H54 (cell line): ENCODE results near the gene NT5C2.
A peak's percentile ranks its signal among the peaks of the same experiment; 100 is the strongest.

ENCODE experiments used
- DNase-seq: peaks from one replicate; pipeline ENCODE4 v3.0.0; 2011; ENCODE audit warnings: low spot score, mixed read lengths; ENCODE audit not compliant: insufficient read length
- FAIRE-seq: peaks from 3 replicates; lab custom pipeline; 2011; peaks lifted over from hg19 to GRCh38; lab: Jason Lieb, UNC
- POLR2A ChIP-seq: IDR thresholded peaks from 2 replicates; pipeline ENCODE4 v1.6.1; 2011; ENCODE audit warnings: low read depth, mild to moderate bottlenecking, low read length

Gene NT5C2

GRCh38 chr10:103047381-103047780 lies 145.7 kb downstream of the NT5C2 start:
- DNase-seq (no peak), FAIRE-seq (no peak)
- no peak for TF ChIP-seq POLR2A

GRCh38 chr10:103045961-103046360 lies 147.1 kb downstream of the NT5C2 start:
- FAIRE-seq (no peak), DNase-seq (no peak)
- no peak for TF ChIP-seq POLR2A

- DNase-seq (no peak), FAIRE-seq (no peak)
- no peak for TF ChIP-seq POLR2A
Observed at GRCh38 chr10:103044942-103045489, 148.1 kb downstream of the NT5C2 start.

GRCh38 chr10:103042908-103043307 lies 150.2 kb downstream of the NT5C2 start:
- FAIRE-seq (no peak), DNase-seq (no peak)
- no peak for TF ChIP-seq POLR2A

GRCh38 chr10:103042129-103042528 lies 150.9 kb downstream of the NT5C2 start:
- no peak for TF ChIP-seq POLR2A
- FAIRE-seq: no peak
- no peak for DNase-seq

- FAIRE-seq (no peak), DNase-seq (no peak)
- no peak for TF ChIP-seq POLR2A
Observed at GRCh38 chr10:103041391-103041790, 151.7 kb downstream of the NT5C2 start.

- DNase-seq: peak; percentile 25
- TF ChIP-seq POLR2A: no peak
- FAIRE-seq: no peak
Observed at GRCh38 chr10:103040418-103040817, 152.7 kb downstream of the NT5C2 start.

GRCh38 chr10:103038570-103038969 lies 154.5 kb downstream of the NT5C2 start:
- no peak for FAIRE-seq
- DNase-seq: no peak
- TF ChIP-seq POLR2A: no peak
